LNCAP (cell line): ENCODE results near the gene ST3GAL5.

Experiments used
- CTCF ChIP-seq: fragments of 450-650 bp; IDR thresholded peaks from 2 replicates; pipeline ENCODE4 v1.5.1; 2017; ENCODE audit warnings: mild to moderate bottlenecking

ST3GAL5 gene

DNA sequence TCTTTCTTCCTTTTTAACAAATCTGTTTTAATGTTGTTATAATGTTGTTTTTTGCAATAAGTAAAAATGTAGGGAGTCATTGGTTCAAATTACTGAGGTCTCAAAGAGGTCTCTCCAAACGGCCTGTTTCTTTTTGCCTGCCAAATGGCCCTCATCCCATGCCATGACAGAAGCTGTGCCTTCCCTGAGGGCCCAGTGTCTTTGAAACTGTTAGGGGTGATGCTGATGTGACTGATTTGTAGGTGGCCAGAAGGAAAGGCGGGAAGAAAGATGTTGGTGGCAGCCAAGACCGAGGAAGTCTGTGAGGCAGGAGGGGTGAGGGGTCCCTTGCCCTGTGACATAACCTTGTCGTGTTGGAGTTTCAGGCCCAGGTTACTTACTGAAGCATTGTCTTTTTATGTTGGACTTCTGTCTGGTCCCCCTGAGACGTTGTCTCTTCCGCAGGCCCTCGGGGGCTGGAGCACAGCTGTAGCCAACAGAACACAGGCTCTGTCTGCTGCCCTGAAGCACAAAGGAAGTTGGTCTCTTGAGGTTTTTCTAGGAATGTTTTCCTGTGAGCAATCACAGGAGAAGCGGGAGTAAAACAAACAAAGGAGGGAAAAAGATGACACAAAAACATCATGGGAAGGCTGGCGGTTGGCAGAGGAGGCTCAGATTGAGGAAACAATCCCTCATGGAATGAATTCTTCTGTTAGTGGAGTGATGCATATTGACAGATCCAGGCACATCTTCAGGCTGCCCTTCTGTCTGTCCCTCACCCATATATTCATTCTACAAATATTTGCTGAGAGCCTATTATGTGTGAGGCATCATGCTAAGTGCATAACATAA is 4.9 kb upstream of the ST3GAL5 start:
- TF ChIP-seq CTCF: no peak

- TF ChIP-seq CTCF: no peak
Measured at GRCh38 chr2:85892216-85892944, 3.6 kb upstream of the ST3GAL5 start.

GRCh38 chr2:85890522-85891176 is 1.9 kb upstream of the ST3GAL5 start:
- TF ChIP-seq CTCF: no peak

DNA sequence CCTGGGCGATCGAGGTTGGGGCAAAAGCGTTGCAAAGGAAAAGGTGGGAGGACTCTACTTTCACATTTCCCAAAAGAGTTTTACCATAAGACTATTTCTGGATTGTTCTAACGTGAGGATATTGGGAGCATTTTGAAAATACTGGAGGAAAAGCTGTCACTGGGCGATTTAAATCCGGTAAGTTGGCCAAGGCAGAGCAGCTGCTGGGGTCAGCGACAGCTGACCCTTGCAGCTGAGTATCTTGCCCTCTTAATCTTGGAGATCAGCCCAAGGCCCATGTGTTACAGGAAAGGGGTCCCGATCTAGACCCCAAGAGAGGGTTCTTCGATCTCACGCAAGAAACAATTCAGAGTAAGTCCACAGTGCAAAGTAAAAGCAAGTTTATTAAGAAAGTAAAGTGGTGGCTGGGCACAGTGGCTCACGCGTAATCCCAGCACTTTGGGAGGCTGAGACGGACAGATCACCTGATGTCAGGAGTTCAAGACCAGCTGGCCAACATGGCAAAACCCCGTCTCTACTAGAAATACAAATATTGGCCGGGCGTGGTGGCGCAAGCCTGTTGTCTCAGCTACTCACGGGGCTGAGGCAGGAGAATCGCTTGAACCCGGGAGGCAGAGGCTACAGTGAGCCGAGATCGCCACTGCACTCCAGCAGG is 964 bp upstream of the ST3GAL5 start:
- TF ChIP-seq CTCF: no peak

DNA sequence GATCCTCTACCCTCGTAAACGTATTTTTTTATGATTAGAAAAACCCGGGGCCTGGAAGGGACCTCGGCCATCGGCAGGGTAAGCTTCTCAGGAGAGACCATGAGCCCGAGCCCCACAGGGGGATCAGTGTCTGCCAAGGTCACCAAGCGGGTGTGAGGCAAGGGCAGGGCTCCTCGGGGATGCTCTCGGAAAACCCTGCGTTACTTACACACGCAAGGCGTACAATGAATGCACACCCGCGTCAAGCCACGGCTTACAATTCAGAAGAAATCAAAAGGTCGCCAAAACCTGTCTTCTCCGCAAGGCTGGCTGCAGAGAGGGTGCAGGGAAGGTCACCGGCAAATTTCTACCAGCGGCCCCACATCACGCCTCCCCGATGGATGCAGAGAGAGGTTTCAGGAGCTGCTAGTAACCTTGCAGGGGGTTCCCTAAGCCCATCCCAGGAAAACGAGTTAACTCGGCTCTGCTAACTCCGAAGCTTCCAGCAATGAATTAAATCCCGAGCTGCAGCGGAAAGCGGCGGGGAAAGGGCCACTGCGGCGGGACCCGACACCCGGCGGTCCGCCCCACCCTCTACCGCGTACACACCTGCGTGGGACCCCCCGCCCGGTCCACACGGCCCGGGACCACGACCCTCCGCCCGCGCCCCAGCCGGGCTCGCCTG is 638 bp downstream of the ST3GAL5 start:
- no peak for TF ChIP-seq CTCF

DNA sequence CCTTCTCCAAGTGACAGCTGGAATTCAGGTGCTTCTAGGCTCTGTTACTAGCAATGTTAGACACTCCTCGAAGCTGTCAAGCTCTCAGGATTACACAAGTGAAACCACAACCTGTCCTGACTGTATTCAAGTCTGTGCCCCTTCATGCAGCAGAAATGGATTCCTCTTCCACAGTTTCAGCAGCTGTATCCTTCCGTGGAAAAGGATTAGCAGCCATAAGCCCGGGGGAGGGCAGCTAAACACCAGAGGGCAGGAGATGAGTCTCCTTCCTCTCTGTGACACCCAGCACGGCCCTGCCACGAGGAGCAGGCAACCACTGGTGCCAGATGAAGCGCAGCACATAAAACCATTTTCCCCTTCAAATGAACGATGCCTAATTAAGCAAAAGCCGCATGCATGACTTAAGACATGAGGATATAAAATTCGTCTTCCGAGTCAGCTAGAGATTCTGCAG is 1.2 kb downstream of the ST3GAL5 start:
- no peak for TF ChIP-seq CTCF

GRCh38 chr2:85886590-85886989 is 2.2 kb downstream of the ST3GAL5 start:
- TF ChIP-seq CTCF: no peak
